ENCODE results near the gene MMP28.

The MMP28 gene

DNA sequence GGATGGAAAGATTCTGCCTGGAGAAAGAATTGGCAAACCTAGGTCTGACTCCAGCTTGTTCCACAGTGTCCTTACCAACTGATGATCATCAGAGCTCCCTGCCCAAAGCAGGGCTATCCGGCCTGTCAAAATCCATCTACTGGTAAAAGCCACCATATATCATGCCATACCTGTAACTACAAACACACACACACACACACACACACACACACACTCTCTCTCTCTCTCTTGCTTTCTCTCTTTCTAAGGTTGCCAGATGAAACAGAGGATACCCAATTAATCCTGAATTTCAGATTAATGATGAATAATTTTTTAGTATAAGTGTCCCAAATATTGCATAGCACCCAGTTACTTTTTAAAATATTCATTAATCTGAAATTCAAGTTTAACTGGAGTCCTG is 1.5 kb upstream of the MMP28 start:
- H2AK5ac ChIP-seq (ENCODE audit: low read depth, low read length), result no peak overlapping the region
- peaks cover 2% of the 10 kb centered on the region in 2 donors for H3K4me1 ChIP-seq (ENCODE audit: control insufficient read depth in 2 of 2, insufficient read depth in 1 of 2, low read depth in 1 of 2, low read length in 2 of 2)
- DNase-seq (ENCODE audit: low spot score), result no peak
- H3K4ac ChIP-seq (ENCODE audit: low read length), result no peak overlapping the region
- H2BK15ac ChIP-seq (ENCODE audit: low read length), result no peak overlapping the region
- no peak overlapping the region for H2BK120ac ChIP-seq (ENCODE audit: low read depth, low read length)
- no peak overlapping the region for H3K9ac ChIP-seq (ENCODE audit: low read depth, low read length, poor library complexity)
- H3K23ac ChIP-seq (ENCODE audit: low read depth, low read length, poor library complexity), result no peak overlapping the region
- no peak overlapping the region for H3K18ac ChIP-seq (ENCODE audit: low read length)
- no peak overlapping the region for H2BK5ac ChIP-seq (ENCODE audit: low read length)
- H3K79me1 ChIP-seq (ENCODE audit: low read depth, low read length), result no peaks in the 10 kb centered on the region
- no peak overlapping the region for H3K4me2 ChIP-seq (ENCODE audit: insufficient read depth, low read length, poor library complexity, severe bottlenecking)
- H3K36me3 ChIP-seq (replicated peaks in 1 of 2; ENCODE audit: control insufficient read depth in 2 of 2, insufficient read depth in 2 of 2, low read length in 2 of 2), result no peaks in the 10 kb centered on the region
- no peak overlapping the region for H2AFZ ChIP-seq (ENCODE audit: low read length)
- no peaks in the 10 kb centered on the region for H3K9me3 ChIP-seq (replicated peaks in 1 of 2; ENCODE audit: control insufficient read depth in 2 of 2, insufficient read depth in 1 of 2, low read depth in 1 of 2, low read length in 2 of 2)
- no peak overlapping the region for H3K14ac ChIP-seq (ENCODE audit: low read length)
- H2BK12ac ChIP-seq (ENCODE audit: low read length), result no peak overlapping the region
- no peak overlapping the region for H4K8ac ChIP-seq (ENCODE audit: low read depth, low read length)
- H3K27me3 ChIP-seq (ENCODE audit: control insufficient read depth in 3 of 3, insufficient read depth in 3 of 3, low read depth in 1 of 3, low read length in 3 of 3), result peaks cover 7 to 90% (median 51%) of the 10 kb centered on the region in 3 experiments
- no peak overlapping the region for H3K27ac ChIP-seq (replicated peaks; ENCODE audit: low read length)
- H3K4me3 ChIP-seq (ENCODE audit: low read length in 2 of 2), result no peak overlapping the region
- no CpG with 5 or more reads among the region's 1 CpG for WGBS, 2 donors (ENCODE audit: extremely low coverage in 2 of 2, insufficient read length in 2 of 2, insufficient replicate concordance in 1 of 2)
- no peak overlapping the region for H4K91ac ChIP-seq (ENCODE audit: low read depth, low read length, poor library complexity)

DNA sequence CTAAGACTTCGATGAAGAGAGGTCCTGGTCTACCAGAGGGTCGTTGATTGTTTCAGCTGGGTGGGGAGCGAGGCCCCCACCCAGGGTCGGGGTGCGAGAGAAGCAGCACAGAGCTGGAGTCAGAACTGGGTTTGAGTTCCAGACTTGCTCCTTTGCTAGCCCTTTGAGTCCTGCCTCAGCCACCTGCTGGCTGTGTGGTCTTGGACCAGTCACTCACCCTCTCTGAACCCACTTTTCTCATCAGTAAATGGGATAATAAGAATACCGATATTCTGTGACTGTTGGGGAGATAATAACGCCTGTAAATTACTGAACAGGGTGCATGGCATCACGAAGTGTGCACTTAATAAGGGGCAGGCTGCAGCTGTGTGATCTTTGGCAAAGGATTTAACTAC is 427 bp upstream of the MMP28 start:
- Histone ChIP-seq H3K4me3 (ENCODE audit: low read length in 2 of 2) (peak overlapping the region; percentile 20 to 61), H2AK5ac (ENCODE audit: low read depth, low read length) (no peak overlapping the region), H4K91ac (ENCODE audit: low read depth, low read length, poor library complexity) (no peak overlapping the region), H3K9me3 (replicated peaks in 1 of 2; ENCODE audit: control insufficient read depth in 2 of 2, insufficient read depth in 1 of 2, low read depth in 1 of 2, low read length in 2 of 2) (no peaks in the 10 kb centered on the region), H3K36me3 (replicated peaks in 1 of 2; ENCODE audit: control insufficient read depth in 2 of 2, insufficient read depth in 2 of 2, low read length in 2 of 2) (no peaks in the 10 kb centered on the region), H3K9ac (ENCODE audit: low read depth, low read length, poor library complexity) (peak overlapping the region; percentile 1), H4K8ac (ENCODE audit: low read depth, low read length) (no peak overlapping the region), H2AFZ (ENCODE audit: low read length) (peak overlapping the region; percentile 83), H2BK5ac (ENCODE audit: low read length) (peak overlapping the region; percentile 67), H3K18ac (ENCODE audit: low read length) (peak overlapping the region; percentile 32), H2BK15ac (ENCODE audit: low read length) (no peak overlapping the region), H3K4me1 (ENCODE audit: control insufficient read depth in 2 of 2, insufficient read depth in 1 of 2, low read depth in 1 of 2, low read length in 2 of 2) (peaks cover 2% of the 10 kb centered on the region in 2 donors), H2BK12ac (ENCODE audit: low read length) (no peak overlapping the region), H3K27me3 (ENCODE audit: control insufficient read depth in 3 of 3, insufficient read depth in 3 of 3, low read depth in 1 of 3, low read length in 3 of 3) (peaks cover 7 to 97% (median 55%) of the 10 kb centered on the region in 3 experiments), H3K23ac (ENCODE audit: low read depth, low read length, poor library complexity) (peak overlapping the region; percentile 85), H3K4me2 (ENCODE audit: insufficient read depth, low read length, poor library complexity, severe bottlenecking) (peak overlapping the region; percentile 100), H2BK120ac (ENCODE audit: low read depth, low read length) (no peak overlapping the region), H3K4ac (ENCODE audit: low read length) (no peak overlapping the region), H3K14ac (ENCODE audit: low read length) (peak overlapping the region; percentile 10), H3K27ac (replicated peaks; ENCODE audit: low read length) (no peak overlapping the region), H3K79me1 (ENCODE audit: low read depth, low read length) (no peaks in the 10 kb centered on the region)
- no CpG with 5 or more reads among the region's 8 CpGs for WGBS, 2 donors (ENCODE audit: extremely low coverage in 2 of 2, insufficient read length in 2 of 2, insufficient replicate concordance in 1 of 2)
- no peak for DNase-seq (ENCODE audit: low spot score)

DNA sequence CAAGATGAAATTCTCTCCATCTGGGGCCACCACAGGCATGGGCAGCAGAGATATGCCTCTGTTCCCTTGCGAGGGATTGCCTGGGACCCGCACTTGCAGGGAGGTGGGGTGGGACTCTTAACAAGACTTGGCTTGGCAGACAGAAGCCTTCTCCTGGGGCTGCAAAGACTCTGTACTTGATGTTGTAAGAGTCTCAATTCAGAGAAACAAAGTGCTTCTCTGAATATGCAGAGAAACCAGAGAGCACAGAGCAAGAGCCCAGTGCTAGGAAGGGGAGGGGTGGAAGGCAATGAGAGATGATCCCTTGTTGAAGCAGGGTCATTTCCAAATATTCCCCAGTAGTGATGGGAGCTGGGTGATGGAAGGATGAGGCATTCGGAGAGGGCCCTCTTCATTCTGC is 2.2 kb downstream of the MMP28 start:
- Histone ChIP-seq H2AFZ (ENCODE audit: low read length) (no peak overlapping the region), H3K23ac (ENCODE audit: low read depth, low read length, poor library complexity) (no peak overlapping the region), H3K27me3 (ENCODE audit: control insufficient read depth in 3 of 3, insufficient read depth in 3 of 3, low read depth in 1 of 3, low read length in 3 of 3) (peaks cover 7 to 82% (median 53%) of the 10 kb centered on the region in 3 experiments), H3K4me2 (ENCODE audit: insufficient read depth, low read length, poor library complexity, severe bottlenecking) (no peak overlapping the region), H4K91ac (ENCODE audit: low read depth, low read length, poor library complexity) (no peak overlapping the region), H3K14ac (ENCODE audit: low read length) (no peak overlapping the region), H2BK12ac (ENCODE audit: low read length) (no peak overlapping the region), H3K4ac (ENCODE audit: low read length) (no peak overlapping the region), H3K9me3 (replicated peaks in 1 of 2; ENCODE audit: control insufficient read depth in 2 of 2, insufficient read depth in 1 of 2, low read depth in 1 of 2, low read length in 2 of 2) (no peaks in the 10 kb centered on the region), H4K8ac (ENCODE audit: low read depth, low read length) (no peak overlapping the region), H2BK15ac (ENCODE audit: low read length) (no peak overlapping the region), H3K4me3 (ENCODE audit: low read length in 2 of 2) (no peak overlapping the region), H3K27ac (replicated peaks; ENCODE audit: low read length) (no peak overlapping the region), H3K4me1 (ENCODE audit: control insufficient read depth in 2 of 2, insufficient read depth in 1 of 2, low read depth in 1 of 2, low read length in 2 of 2) (peaks cover 2% of the 10 kb centered on the region in 2 donors), H3K36me3 (replicated peaks in 1 of 2; ENCODE audit: control insufficient read depth in 2 of 2, insufficient read depth in 2 of 2, low read length in 2 of 2) (no peaks in the 10 kb centered on the region), H3K18ac (ENCODE audit: low read length) (no peak overlapping the region), H3K79me1 (ENCODE audit: low read depth, low read length) (no peaks in the 10 kb centered on the region), H3K9ac (ENCODE audit: low read depth, low read length, poor library complexity) (no peak overlapping the region), H2AK5ac (ENCODE audit: low read depth, low read length) (no peak overlapping the region), H2BK5ac (ENCODE audit: low read length) (no peak overlapping the region), H2BK120ac (ENCODE audit: low read depth, low read length) (no peak overlapping the region)
- DNase-seq (ENCODE audit: low spot score), result no peak
- no CpG with 5 or more reads among the region's 3 CpGs for WGBS, 2 donors (ENCODE audit: extremely low coverage in 2 of 2, insufficient read length in 2 of 2, insufficient replicate concordance in 1 of 2)

DNA sequence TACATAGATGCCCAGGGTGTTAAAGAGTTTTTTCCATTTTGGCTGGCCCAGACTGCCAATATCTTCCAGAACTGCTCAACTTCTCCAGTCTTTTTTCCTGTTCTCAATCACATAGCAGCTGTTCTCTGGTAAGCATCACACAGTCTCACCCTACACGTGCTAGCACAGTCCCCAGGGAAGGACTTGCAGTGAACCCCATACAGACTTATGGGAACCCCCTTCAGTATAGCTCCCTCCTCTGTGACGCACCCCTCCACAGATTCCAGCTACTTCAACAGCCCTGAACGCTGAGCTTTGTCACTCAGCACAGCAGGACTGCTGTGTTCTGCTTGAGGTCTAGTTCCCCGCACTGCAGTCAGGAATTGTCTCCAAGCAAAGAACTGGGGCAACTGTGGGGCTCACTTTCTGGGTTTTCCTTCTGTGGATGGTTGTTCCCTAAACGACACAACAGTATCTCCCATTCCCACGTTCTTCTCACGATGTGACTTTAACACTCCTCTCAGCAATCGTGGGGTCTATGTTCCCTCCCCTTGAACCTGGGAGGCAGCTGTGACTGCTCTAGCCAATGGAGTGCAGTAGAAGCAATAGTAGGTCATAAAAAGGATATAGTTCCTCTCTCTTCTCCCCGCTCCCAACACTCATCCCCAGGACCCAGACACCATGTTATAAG is 3.6 kb downstream of the MMP28 start:
- peaks cover 2% of the 10 kb centered on the region in 2 donors for H3K4me1 ChIP-seq (ENCODE audit: control insufficient read depth in 2 of 2, insufficient read depth in 1 of 2, low read depth in 1 of 2, low read length in 2 of 2)
- no peak overlapping the region for H2AK5ac ChIP-seq (ENCODE audit: low read depth, low read length)

More for the DNA sequence above, 3.6 kb downstream of the MMP28 start:
- DNase-seq (ENCODE audit: low spot score), result no peak
- H3K27ac ChIP-seq (replicated peaks; ENCODE audit: low read length), result no peak overlapping the region
- no peak overlapping the region for H2BK5ac ChIP-seq (ENCODE audit: low read length)
- no peak overlapping the region for H3K14ac ChIP-seq (ENCODE audit: low read length)
- H3K9ac ChIP-seq (ENCODE audit: low read depth, low read length, poor library complexity), result no peak overlapping the region
- H3K36me3 ChIP-seq (replicated peaks in 1 of 2; ENCODE audit: control insufficient read depth in 2 of 2, insufficient read depth in 2 of 2, low read length in 2 of 2), result no peaks in the 10 kb centered on the region
- no peaks in the 10 kb centered on the region for H3K79me1 ChIP-seq (ENCODE audit: low read depth, low read length)
- H3K4ac ChIP-seq (ENCODE audit: low read length), result no peak overlapping the region
- H4K91ac ChIP-seq (ENCODE audit: low read depth, low read length, poor library complexity), result no peak overlapping the region
- no peak overlapping the region for H3K18ac ChIP-seq (ENCODE audit: low read length)
- no peak overlapping the region for H2BK12ac ChIP-seq (ENCODE audit: low read length)
- H3K27me3 ChIP-seq (ENCODE audit: control insufficient read depth in 3 of 3, insufficient read depth in 3 of 3, low read depth in 1 of 3, low read length in 3 of 3), result peaks cover 7 to 82% (median 45%) of the 10 kb centered on the region in 3 experiments
- no peak overlapping the region for H3K4me2 ChIP-seq (ENCODE audit: insufficient read depth, low read length, poor library complexity, severe bottlenecking)
- no peaks in the 10 kb centered on the region for H3K9me3 ChIP-seq (replicated peaks in 1 of 2; ENCODE audit: control insufficient read depth in 2 of 2, insufficient read depth in 1 of 2, low read depth in 1 of 2, low read length in 2 of 2)
- WGBS, 2 donors (ENCODE audit: extremely low coverage in 2 of 2, insufficient read length in 2 of 2, insufficient replicate concordance in 1 of 2), result no CpG with 5 or more reads among the region's 9 CpGs
- no peak overlapping the region for H3K4me3 ChIP-seq (ENCODE audit: low read length in 2 of 2)
- H2AFZ ChIP-seq (ENCODE audit: low read length), result no peak overlapping the region
- H2BK15ac ChIP-seq (ENCODE audit: low read length), result no peak overlapping the region
- no peak overlapping the region for H4K8ac ChIP-seq (ENCODE audit: low read depth, low read length)
- H2BK120ac ChIP-seq (ENCODE audit: low read depth, low read length), result no peak overlapping the region
- H3K23ac ChIP-seq (ENCODE audit: low read depth, low read length, poor library complexity), result no peak overlapping the region

Measured in neuronal stem cell (in vitro differentiated cells).